Activated T-helper 17 cell treated with anti-CD3 and anti-CD28 coated beads, Interleukin-2, amount 50 U/mL, for 72 hours (primary cell): ENCODE data around the gene CYCS. TPM values are rescaled to one million over a fixed set of nuclear protein-coding genes. Genes with fewer than 3 reads are reported as not detected.

Source experiments
- total RNA-seq, 2 donors: library from RNA; stranded (reverse); gene quantifications; one replicate each; pipeline ENCODE4 v1.2.3, GENCODE V29; 2022

The CYCS gene
- total RNA-seq, 2 donors from 2014 or later, result 105 to 234 TPM

Other genes starting within 250 kb of the CYCS start
- 10 to 100 TPM; 57.6 to 70.6 TPM for gene OSBPL3, start 145.1 kb downstream of the CYCS start, total RNA-seq
- not detected for gene NPVF, start 103.2 kb upstream of the CYCS start, total RNA-seq